HepG2 (cell line): ENCODE measurements around the gene TXNRD2. TPM values are rescaled to one million over a fixed set of nuclear protein-coding genes. Genes with fewer than 3 reads are reported as not detected.

Experiments used
- ATF7-NPFF ChIP-seq: sonication (generic); formaldehyde crosslinking; IDR thresholded peaks from 2 replicates; pipeline ENCODE4 v1.8.1; 2023; ENCODE audit warnings: mild to moderate bottlenecking, low read depth, missing genetic modification reagents, moderate library complexity
- CENPT ChIP-seq: sonication (generic); formaldehyde crosslinking; IDR thresholded peaks from 2 replicates; pipeline ENCODE4 v1.8.0; 2022; ENCODE audit warnings: low read depth, mild to moderate bottlenecking, moderate library complexity, missing genetic modification reagents
- FOXA3 ChIP-seq: IDR thresholded peaks from 2 replicates; pipeline ENCODE4 v1.6.1; 2016; ENCODE audit warnings: missing genetic modification reagents, missing compliant biosample characterization
- FOXO1 ChIP-seq: sonication (generic); formaldehyde crosslinking; IDR thresholded peaks from 2 replicates; pipeline ENCODE4 v1.4.0; 2020; ENCODE audit warnings: missing genetic modification reagents
- HNRNPK ChIP-seq: fragments of 200-400 bp; formaldehyde crosslinking; IDR thresholded peaks from 2 replicates; pipeline ENCODE4 v1.6.1; 2018; ENCODE audit warnings: low read length, low read depth, moderate library complexity, mild to moderate bottlenecking; ENCODE audit not compliant: poor library complexity, severe bottlenecking
- IKZF1 ChIP-seq: fragments of 450-650 bp; IDR thresholded peaks from 2 replicates; pipeline ENCODE4 v1.7.1; 2016
- LCORL ChIP-seq, 2 experiments: fragments of 450-650 bp in 1 of 2; sonication (generic) in 1 of 2; formaldehyde crosslinking in 1 of 2; IDR thresholded peaks; 2 replicates each; pipeline versions ENCODE4 v1.5.0 to v1.6.1; 2017 to 2020; ENCODE audit warnings: antibody characterized with exemption in 1 of 2, missing genetic modification reagents in 1 of 2
- MBD4 ChIP-seq: IDR thresholded peaks from 2 replicates; pipeline ENCODE4 v1.6.1; 2012; ENCODE audit warnings: low read length, inconsistent platforms, borderline replicate concordance
- PAF1 ChIP-seq: IDR thresholded peaks from 2 replicates; pipeline ENCODE4 v1.6.1; 2016; ENCODE audit warnings: missing genetic modification reagents, missing compliant biosample characterization
- RBFOX2 ChIP-seq: fragments of 200-400 bp; formaldehyde crosslinking; IDR thresholded peaks from 2 replicates; pipeline ENCODE4 v1.6.1; 2017; ENCODE audit warnings: low read depth, mild to moderate bottlenecking, low read length
- RFXAP ChIP-seq: sonication (generic); formaldehyde crosslinking; IDR thresholded peaks from 2 replicates; pipeline ENCODE4 v1.4.0; 2020; ENCODE audit warnings: missing genetic modification reagents, borderline replicate concordance
- SP140L ChIP-seq: sonication (generic); formaldehyde crosslinking; IDR thresholded peaks from 2 replicates; pipeline ENCODE4 v1.4.0; 2020; ENCODE audit warnings: missing genetic modification reagents, borderline replicate concordance
- TRIM24 ChIP-seq: sonication (generic); formaldehyde crosslinking; IDR thresholded peaks from 2 replicates; pipeline ENCODE4 v1.8.0; 2022; ENCODE audit warnings: mild to moderate bottlenecking, missing genetic modification reagents
- YEATS2 ChIP-seq: sonication (generic); formaldehyde crosslinking; IDR thresholded peaks from 2 replicates; pipeline ENCODE4 v1.4.0; 2020; ENCODE audit warnings: missing genetic modification reagents, borderline replicate concordance
- ZMYM2 ChIP-seq: sonication (generic); formaldehyde crosslinking; IDR thresholded peaks from 2 replicates; pipeline ENCODE4 v1.8.0; 2022; ENCODE audit warnings: mild to moderate bottlenecking, missing genetic modification reagents
- ZNF225 ChIP-seq: sonication (generic); formaldehyde crosslinking; IDR thresholded peaks from 2 replicates; pipeline ENCODE4 v1.4.0; 2020; ENCODE audit warnings: mild to moderate bottlenecking, missing genetic modification reagents
- ZNF251 ChIP-seq: sonication (generic); formaldehyde crosslinking; IDR thresholded peaks from 2 replicates; pipeline ENCODE4 v1.9.0; 2021; ENCODE audit warnings: mild to moderate bottlenecking, missing genetic modification reagents
- ZNF768 ChIP-seq: sonication (generic); formaldehyde crosslinking; IDR thresholded peaks from 2 replicates; pipeline ENCODE4 v1.4.0; 2020; ENCODE audit warnings: missing genetic modification reagents
- ZNF777 ChIP-seq: sonication (generic); formaldehyde crosslinking; IDR thresholded peaks from 2 replicates; pipeline ENCODE4 v1.4.0; 2020; ENCODE audit warnings: missing genetic modification reagents
- ZSCAN21 ChIP-seq: sonication (generic); formaldehyde crosslinking; IDR thresholded peaks from 2 replicates; pipeline ENCODE4 v1.8.0; 2022; ENCODE audit warnings: mild to moderate bottlenecking, missing genetic modification reagents, moderate library complexity, borderline replicate concordance
- polyA plus RNA-seq, 8 experiments: library from polyadenylated mRNA; depleted of rRNA in 3 of 8; stranded (reverse) in 7 of 8; unstranded in 1 of 8; fragments of >200 nt; fragmentation: Illumina TruSeq in 4 of 8; extraction: Trizol in 4 of 8; gene quantifications; 2 replicates each; pipeline versions ENCODE4 v1.2.1 to v1.2.3, GENCODE V29; 2011 to 2016; ENCODE audit warnings: low read depth in 4 of 8, missing spikeins in 1 of 8, mixed read lengths in 1 of 8; ENCODE audit not compliant: insufficient read depth in 1 of 8
- total RNA-seq, 5 experiments: library from RNA; depleted of rRNA; stranded (reverse); fragments of >200 nt; fragmentation: Illumina TruSeq; extraction: Trizol; gene quantifications; 2 replicates each; pipeline ENCODE4 v1.2.3, GENCODE V29; 2016; ENCODE audit warnings: low read depth in 1 of 5
- TF ChIP-seq, protein P1 (sequence below): sonication (generic); formaldehyde crosslinking; IDR thresholded peaks from 2 replicates; pipeline ENCODE4 v1.4.0; 2020; ENCODE audit warnings: missing genetic modification reagents, low read depth, mild to moderate bottlenecking, borderline replicate concordance
- TF ChIP-seq, protein P2 (sequence below): sonication (generic); formaldehyde crosslinking; IDR thresholded peaks from 2 replicates; pipeline ENCODE4; 2020; ENCODE audit warnings: missing genetic modification reagents, mild to moderate bottlenecking, borderline replicate concordance
- TF ChIP-seq, protein P3 (sequence below): fragments of 450-650 bp; IDR thresholded peaks from 2 replicates; pipeline ENCODE4 v1.6.1; 2016
- TF ChIP-seq, protein P4 (sequence below): sonication (generic); formaldehyde crosslinking; IDR thresholded peaks from 2 replicates; pipeline ENCODE4 v1.4.0; 2020; ENCODE audit warnings: missing genetic modification reagents

Gene TXNRD2
- total and polyA plus RNA-seq, 2 of the 13 experiments (the other 11 are each of a cell fraction or from before 2014, with no cell fraction given): 17.5 to 18.6 TPM

DNA sequence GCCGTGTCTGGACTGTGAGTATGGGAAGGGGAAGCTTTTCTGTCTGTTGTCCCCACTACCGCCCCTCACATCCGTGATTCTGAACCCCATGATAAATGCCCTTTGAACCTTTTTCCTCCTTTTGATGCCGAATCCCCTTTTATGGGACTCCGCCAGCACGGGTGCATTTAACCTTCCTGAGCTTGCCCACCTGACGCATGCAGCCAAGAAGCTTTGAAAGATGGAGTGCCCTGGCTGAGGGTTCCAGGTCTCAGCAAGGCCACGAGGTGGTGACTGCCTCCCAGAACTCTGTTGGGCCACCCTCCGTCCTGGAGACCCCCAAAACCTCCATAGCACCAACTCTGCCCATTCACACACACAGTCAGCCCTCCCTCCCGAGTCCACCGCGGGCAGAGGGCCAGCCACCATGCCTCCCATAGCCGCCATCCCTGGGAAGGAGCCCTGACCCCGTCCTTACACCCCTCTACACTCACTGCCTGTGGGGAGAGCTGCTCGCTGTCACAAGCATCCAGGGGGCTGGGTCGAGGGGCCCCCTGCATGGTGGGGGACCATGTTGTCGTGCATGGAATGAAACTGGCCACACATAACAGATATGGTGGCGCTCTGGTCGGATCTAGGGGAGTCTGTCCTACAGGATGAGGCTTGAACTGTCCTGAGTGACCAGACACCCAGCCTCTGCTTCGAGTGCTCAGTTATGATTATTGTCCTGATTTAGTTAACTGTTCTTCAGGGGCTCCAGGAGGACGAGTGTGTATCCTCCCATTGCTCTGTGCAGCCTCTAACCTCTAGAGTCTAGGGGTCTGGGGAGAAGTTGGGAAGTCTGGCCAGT lies 868 bp downstream of the TXNRD2 start (continued):
- TF ChIP-seq, protein P1, sequence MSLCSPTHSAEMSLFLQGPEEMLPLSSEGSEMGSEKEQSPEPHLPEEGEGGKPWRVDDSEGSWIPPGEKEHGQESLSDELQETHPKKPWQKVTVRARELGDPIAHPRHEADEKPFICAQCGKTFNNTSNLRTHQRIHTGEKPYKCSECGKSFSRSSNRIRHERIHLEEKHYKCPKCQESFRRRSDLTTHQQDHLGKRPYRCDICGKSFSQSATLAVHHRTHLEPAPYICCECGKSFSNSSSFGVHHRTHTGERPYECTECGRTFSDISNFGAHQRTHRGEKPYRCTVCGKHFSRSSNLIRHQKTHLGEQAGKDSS (CRISPR knock-in tag): no peak; the same call in 1 of the 2 replicates
- no peak for TF ChIP-seq RFXAP (CRISPR knock-in tag)
- no peak for TF ChIP-seq SP140L
- no peak for TF ChIP-seq ZNF225 (CRISPR knock-in tag)
- TF ChIP-seq ZMYM2: no peak
- no peak for TF ChIP-seq MBD4
- TF ChIP-seq FOXO1 (CRISPR knock-in tag): no peak
- no peak for TF ChIP-seq YEATS2 (CRISPR knock-in tag)
- no peak for TF ChIP-seq ZNF768 (CRISPR knock-in tag)
- TF ChIP-seq, protein P2, sequence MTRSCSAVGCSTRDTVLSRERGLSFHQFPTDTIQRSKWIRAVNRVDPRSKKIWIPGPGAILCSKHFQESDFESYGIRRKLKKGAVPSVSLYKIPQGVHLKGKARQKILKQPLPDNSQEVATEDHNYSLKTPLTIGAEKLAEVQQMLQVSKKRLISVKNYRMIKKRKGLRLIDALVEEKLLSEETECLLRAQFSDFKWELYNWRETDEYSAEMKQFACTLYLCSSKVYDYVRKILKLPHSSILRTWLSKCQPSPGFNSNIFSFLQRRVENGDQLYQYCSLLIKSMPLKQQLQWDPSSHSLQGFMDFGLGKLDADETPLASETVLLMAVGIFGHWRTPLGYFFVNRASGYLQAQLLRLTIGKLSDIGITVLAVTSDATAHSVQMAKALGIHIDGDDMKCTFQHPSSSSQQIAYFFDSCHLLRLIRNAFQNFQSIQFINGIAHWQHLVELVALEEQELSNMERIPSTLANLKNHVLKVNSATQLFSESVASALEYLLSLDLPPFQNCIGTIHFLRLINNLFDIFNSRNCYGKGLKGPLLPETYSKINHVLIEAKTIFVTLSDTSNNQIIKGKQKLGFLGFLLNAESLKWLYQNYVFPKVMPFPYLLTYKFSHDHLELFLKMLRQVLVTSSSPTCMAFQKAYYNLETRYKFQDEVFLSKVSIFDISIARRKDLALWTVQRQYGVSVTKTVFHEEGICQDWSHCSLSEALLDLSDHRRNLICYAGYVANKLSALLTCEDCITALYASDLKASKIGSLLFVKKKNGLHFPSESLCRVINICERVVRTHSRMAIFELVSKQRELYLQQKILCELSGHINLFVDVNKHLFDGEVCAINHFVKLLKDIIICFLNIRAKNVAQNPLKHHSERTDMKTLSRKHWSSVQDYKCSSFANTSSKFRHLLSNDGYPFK (CRISPR knock-in tag): 0 out of 2 replicates have a peak, but pooled peaks have one; percentile 26
- TF ChIP-seq, protein P3, sequence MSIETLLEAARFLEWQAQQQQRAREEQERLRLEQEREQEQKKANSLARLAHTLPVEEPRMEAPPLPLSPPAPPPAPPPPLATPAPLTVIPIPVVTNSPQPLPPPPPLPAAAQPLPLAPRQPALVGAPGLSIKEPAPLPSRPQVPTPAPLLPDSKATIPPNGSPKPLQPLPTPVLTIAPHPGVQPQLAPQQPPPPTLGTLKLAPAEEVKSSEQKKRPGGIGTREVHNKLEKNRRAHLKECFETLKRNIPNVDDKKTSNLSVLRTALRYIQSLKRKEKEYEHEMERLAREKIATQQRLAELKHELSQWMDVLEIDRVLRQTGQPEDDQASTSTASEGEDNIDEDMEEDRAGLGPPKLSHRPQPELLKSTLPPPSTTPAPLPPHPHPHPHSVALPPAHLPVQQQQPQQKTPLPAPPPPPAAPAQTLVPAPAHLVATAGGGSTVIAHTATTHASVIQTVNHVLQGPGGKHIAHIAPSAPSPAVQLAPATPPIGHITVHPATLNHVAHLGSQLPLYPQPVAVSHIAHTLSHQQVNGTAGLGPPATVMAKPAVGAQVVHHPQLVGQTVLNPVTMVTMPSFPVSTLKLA: no peak
- TF ChIP-seq HNRNPK: no peak
- TF ChIP-seq RBFOX2: no peak
- no peak for TF ChIP-seq ZNF777 (CRISPR knock-in tag)
- TF ChIP-seq ZNF251 (CRISPR knock-in tag): no peak
- no peak for TF ChIP-seq CENPT (CRISPR knock-in tag)
- no peak for TF ChIP-seq LCORL (IDR thresholded peaks at IDR 0.05)
- TF ChIP-seq LCORL (CRISPR knock-in tag; IDR thresholded peaks at IDR 0.05): 0 out of 2 replicates have a peak, but pooled peaks have one; percentile 10
- TF ChIP-seq PAF1: no peak
- TF ChIP-seq, protein P4, sequence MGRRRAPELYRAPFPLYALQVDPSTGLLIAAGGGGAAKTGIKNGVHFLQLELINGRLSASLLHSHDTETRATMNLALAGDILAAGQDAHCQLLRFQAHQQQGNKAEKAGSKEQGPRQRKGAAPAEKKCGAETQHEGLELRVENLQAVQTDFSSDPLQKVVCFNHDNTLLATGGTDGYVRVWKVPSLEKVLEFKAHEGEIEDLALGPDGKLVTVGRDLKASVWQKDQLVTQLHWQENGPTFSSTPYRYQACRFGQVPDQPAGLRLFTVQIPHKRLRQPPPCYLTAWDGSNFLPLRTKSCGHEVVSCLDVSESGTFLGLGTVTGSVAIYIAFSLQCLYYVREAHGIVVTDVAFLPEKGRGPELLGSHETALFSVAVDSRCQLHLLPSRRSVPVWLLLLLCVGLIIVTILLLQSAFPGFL (CRISPR knock-in tag): no peak
- TF ChIP-seq FOXA3 (CRISPR knock-in tag): no peak
- TF ChIP-seq ZSCAN21 (CRISPR knock-in tag): peak; percentile 19; the same call in 1 of the 2 replicates
- no peak for TF ChIP-seq ATF7-NPFF
- TF ChIP-seq IKZF1: no peak
- no peak for TF ChIP-seq TRIM24
